Fibroblast of lung (primary cell): ENCODE data around the gene LMO7.

Experiments used
- CTCF ChIP-seq, 2 donors: IDR thresholded peaks in 1 of 2; conservative IDR thresholded peaks in 1 of 2; 1 replicate in 1 of 2; 2 replicates in 1 of 2; pipeline ENCODE4 v1.5.1; 2011 to 2012; ENCODE audit warnings: low read length in 2 of 2, control low read depth in 1 of 2, inconsistent platforms in 1 of 2, low read depth in 1 of 2, mild to moderate bottlenecking in 1 of 2
- EZH2 ChIP-seq: IDR thresholded peaks from 2 replicates; pipeline ENCODE4 v1.5.1; 2012; ENCODE audit warnings: low read length, control low read depth, mild to moderate bottlenecking; ENCODE audit errors: missing control alignments

GRCh38 chr13:75648446-75648845 is 12.3 kb downstream of the LMO7 start:
- TF ChIP-seq CTCF (conservative IDR thresholded peaks at IDR 0.05 in 1 of 2, IDR thresholded peaks at IDR 0.05 in 1 of 2; ENCODE audit: low read depth in 1 of 2, low read length in 2 of 2) (no peak), EZH2 (no peak)
